ENCODE measurements around the gene DNAH11.
"Not testable (repeated sequence)": the region's sequence is repeated elsewhere in the genome, so short reads cannot be mapped to it uniquely, and the experiment has no call there.

DNAH11 gene

GRCh38 chr7:21898265-21898930 lies 355.6 kb downstream of the DNAH11 start:
- no peak for FAIRE-seq

GRCh38 chr7:21902240-21902639 lies 359.4 kb downstream of the DNAH11 start:
- FAIRE-seq, result no peak

- FAIRE-seq, result no peak
Observed at GRCh38 chr7:21903020-21903786, 360.4 kb downstream of the DNAH11 start.

- FAIRE-seq, result no peak
Observed at GRCh38 chr7:21908746-21909145, 365.9 kb downstream of the DNAH11 start.

GRCh38 chr7:21910253-21910652 lies 367.4 kb downstream of the DNAH11 start:
- FAIRE-seq, result no peak

- FAIRE-seq, result no peak
Observed at GRCh38 chr7:21911341-21911875, 368.6 kb downstream of the DNAH11 start.

- no peak for FAIRE-seq
Observed at GRCh38 chr7:21912305-21912704, 369.5 kb downstream of the DNAH11 start.

GRCh38 chr7:21912931-21913780 lies 370.3 kb downstream of the DNAH11 start:
- no peak for FAIRE-seq

GRCh38 chr7:21914671-21915070 lies 371.8 kb downstream of the DNAH11 start:
- FAIRE-seq, result no peak

- no peak for FAIRE-seq
Observed at GRCh38 chr7:21915140-21915539, 372.3 kb downstream of the DNAH11 start.

GRCh38 chr7:21916176-21916575 lies 373.3 kb downstream of the DNAH11 start:
- no peak for FAIRE-seq

- FAIRE-seq, result no peak
Observed at GRCh38 chr7:21916629-21917028, 373.8 kb downstream of the DNAH11 start.

GRCh38 chr7:21918216-21918615 lies 375.4 kb downstream of the DNAH11 start:
- no peak for FAIRE-seq

GRCh38 chr7:21920936-21921335 lies 378.1 kb downstream of the DNAH11 start:
- no peak for FAIRE-seq

GRCh38 chr7:21922605-21923004 lies 379.8 kb downstream of the DNAH11 start:
- no peak for FAIRE-seq

GRCh38 chr7:21923658-21924057 lies 380.8 kb downstream of the DNAH11 start:
- no peak for FAIRE-seq

- no peak for FAIRE-seq
Observed at GRCh38 chr7:21926448-21926847, 383.6 kb downstream of the DNAH11 start.

GRCh38 chr7:21927693-21928092 lies 384.9 kb downstream of the DNAH11 start:
- FAIRE-seq, result no peak

- not testable (repeated sequence) for FAIRE-seq
Observed at GRCh38 chr7:21933293-21933692, 390.5 kb downstream of the DNAH11 start.

GRCh38 chr7:21934808-21935207 lies 392.0 kb downstream of the DNAH11 start:
- no peak for FAIRE-seq

- FAIRE-seq, result no peak
Observed at GRCh38 chr7:21938463-21938862, 395.6 kb downstream of the DNAH11 start.

GRCh38 chr7:21939136-21939857 lies 396.5 kb downstream of the DNAH11 start:
- no peak for FAIRE-seq

Measured in G401.6 (cell line).